NCI-H1436 treated with DMSO at 0.1 percent for 48 hours (cell line): ENCODE results near the gene PEX10.

Experiments used
- DNase-seq: peaks from one replicate; lab custom pipeline; 2025; lab: John Stamatoyannopoulos, UW

The PEX10 gene

DNA sequence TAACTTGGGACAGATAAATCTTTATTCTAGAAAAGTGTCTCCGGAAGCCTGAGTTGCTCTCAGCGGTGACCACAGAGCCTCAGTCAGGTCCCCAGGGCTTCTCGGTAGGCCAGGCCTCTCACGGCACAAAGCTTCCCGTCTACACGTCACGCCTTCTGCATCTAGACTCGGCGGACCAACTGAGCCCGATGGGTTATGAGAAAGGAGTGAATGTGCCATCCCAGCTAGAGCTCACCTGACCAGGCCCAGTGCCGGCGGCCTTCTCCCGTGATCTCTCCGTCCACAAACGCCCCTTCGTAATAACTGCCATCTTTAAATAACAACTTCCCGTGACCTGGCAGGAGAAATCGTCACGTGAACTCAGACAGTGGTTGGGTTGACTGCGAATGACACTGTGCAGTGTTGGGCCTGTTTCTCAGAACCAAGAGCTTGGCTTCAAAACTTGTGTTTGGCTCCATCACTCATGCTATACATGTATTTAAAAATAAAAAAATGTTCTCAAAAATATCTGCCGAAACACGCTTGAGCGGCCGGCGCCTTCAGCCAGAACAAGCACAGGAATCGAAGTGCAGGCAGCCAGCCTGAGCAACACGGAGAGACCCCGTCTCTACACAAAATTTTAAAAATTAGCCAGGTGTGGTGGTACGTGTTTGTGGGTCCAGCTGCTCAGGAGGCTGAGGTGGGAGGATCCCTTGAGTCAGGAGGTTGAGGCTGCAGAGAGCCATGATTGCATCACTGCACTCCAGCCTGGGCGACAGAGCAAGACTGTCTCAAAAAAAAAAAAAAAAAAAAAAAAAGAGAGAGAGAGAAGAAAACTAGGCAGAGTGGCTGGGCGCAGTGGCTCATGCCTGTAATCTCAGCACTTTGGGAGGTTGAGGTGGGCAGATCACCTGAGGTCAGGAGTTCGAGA is 24.1 kb downstream of the PEX10 start:
- no peak for DNase-seq

DNA sequence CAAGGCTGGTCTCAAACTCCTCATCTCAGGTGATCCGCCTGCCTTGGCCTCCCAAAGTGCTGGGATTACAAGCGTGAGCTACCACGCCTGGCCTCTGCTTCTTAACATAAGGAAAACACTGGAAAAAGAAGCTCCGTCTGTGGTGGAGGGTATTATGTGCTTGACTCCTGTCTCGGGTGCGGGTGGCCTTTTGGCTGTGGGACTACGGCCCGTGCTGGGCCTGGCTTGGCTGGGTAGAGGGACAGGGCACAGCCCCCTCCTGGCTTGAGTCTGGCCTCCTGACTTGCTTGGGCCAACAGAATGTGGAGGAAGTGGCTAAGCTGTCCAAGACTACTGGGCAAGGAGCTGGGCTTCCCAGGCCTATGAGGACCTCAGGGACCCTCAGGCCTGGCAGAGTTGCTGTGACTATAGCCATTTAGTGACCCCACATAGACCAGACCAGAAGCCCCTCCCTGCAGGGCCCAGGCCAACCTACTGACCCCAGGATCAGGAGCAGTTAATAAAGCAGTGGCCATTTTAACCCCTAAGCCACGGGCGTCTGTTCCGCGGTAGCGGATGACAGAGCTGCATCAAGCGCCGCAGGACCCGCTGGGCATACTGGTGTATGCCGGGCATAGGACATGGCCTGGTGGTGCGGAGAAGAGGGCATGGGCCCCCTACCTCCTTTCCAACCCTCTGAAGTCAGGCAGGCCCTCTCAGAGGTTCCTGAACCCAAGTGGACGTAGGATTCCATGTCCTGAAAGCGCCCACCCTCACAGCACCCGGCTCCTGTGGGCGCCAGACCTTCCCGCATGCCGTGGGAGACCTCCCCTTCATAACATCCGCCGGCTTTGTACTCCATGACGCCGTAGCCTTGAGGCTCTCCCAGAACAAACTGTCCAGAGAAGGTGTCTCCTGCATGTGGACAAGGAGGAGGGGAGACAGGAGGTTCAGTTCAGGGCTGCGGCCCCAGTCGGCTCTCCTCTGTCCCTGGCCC is 25.4 kb downstream of the PEX10 start:
- DNase-seq = no peak

DNA sequence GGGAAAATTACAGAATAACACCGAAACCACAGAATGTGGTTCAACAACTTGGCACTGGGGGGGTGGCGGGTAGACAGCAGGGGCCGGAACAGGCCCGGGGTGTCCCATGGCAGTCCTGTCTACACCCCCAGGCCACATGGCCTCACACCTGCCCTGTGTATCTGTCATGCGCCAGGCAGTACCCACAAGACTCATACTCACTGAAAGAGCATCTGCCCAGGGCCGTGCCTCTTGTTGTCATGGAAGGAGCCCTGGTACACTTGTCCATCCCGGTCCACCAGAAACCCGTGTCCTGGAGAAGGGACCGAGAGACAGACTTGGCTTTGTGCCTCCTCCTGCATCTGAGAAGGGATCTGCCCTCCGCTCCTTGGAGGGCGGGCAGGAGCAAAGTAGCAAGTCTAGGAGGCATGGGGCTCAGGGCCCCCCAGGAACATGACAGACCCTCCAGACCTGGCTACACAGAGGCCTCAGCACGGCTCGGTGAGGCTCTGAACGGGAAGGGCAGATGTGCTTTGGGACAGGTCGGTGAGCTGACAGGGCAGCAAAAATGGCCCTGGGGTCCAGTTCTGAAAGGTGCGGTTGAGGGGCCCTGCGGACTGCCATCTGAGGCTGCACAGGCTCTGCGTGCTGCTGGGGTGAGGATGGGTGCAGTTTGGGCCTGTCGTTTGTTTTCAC is 26.6 kb downstream of the PEX10 start:
- no peak for DNase-seq

GRCh38 chr1:2384941-2385481 is 27.4 kb downstream of the PEX10 start:
- no peak for DNase-seq

DNA sequence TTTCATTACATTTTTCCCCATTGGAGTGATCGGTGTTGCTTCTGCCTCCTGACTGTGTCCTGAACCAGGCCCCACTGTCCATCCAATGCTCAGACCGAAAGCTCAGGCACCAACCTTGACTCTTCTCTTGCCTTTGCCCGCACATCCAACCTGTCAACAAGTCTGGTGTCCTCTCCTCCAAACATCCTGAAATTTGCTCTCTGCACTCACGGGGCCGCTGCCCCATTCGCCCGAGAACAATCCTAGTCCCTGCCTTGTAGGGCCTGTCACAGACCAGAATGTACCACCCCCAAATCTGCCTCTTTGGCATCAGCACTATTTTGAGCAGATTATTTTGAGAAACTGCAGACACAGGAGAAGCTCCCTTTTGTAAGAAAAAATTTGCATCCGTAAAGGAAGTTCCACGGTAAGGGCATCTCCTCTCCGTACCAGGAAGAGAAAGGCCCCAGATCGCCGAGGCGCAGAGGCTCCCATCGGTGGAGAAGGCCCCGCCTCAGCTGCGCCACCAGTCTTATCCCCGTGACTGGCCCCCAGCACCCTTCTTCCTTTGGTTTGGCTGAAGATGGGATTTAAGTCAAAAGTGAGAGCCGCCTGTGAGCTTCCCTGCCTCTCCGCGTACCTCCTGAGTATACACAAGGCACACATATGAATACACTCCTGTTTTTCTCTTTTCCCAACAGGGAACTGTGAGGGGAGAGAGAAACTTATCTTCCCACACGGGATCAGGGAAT is 28.1 kb downstream of the PEX10 start:
- no peak for DNase-seq

- DNase-seq = no peak
Observed at GRCh38 chr1:2383576-2383975, 28.8 kb downstream of the PEX10 start.

- DNase-seq = no peak
Observed at GRCh38 chr1:2382621-2383361, 29.6 kb downstream of the PEX10 start.

DNA sequence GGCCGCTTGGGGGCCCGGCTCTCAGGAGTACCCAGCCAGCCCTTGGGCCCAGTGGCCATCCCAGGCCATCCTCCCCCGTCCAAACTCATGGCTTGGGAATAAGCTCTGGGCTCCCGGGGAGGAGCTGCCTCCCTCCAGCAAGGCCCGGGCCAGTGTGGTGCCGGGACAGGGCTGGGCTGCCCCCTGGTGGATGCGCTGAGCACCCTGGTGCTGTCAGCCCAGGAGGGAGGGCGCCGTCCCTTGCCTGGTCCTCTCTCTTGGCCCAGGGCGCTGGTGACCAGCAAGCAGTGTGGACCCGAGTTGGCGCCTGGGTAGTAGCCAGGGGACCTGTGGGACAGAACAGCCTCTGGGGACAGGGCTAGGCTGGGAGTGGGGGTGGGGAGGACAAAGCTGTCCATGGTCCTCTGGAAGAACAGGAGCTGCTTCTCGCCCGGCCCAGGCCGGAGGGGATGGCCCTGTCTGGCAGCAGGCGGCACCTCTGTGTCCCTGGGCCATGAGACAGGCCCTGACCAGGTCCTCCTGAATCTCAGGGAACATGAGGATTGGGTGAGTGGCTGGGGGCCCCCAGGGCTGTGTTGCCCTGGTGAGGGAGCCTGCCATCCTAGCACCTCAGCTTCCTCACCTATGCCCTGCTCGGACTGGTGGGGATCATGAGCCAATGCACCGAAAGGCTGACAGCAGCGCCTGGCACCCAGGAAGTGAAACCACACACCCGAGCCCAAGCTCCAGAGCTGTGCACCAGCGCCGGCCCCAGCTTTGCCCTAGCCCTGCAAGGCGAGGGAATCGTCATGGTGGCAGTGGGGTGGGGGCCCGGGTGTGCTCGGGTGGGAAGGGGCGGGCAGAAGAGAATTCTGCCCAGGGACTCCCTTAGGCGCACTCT is 30.4 kb downstream of the PEX10 start:
- DNase-seq = no peak

DNA sequence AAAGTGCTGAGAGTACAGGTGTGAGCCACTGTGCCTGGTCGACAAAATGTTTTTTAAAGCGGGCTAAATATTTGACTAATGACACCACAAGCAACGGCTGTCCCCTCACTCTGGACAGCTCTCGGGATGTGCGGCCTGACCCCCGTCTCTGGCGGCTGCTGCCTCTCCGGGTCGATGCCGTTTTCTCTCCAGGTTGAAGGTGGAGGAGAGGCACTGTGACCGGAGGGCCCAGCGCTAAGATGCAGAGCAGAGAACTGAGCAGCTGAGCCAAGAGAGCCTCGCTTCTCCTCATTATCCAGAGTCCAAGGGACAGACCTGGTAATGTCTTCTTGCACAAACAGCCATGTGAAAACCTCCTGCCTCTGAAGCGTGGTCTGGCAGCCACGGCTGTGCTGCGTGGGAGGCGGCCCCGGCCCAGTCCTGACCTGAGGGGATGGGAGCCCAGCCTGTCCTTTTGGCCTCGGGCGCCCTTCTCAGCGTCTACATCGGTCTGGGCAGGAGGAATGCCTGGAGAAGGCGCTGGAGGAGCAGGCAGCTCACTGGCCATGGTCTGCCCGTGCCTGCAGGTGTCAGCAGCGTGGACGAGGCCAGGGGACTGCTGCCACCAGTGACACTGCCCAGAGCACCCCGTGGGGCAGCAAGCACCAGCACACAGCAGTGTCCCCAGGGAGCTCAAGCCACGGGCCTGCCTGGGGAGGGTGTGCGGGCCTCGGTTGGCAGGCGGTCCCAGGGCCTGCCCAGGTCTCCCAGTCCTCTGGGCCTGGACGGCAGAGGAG is 31.4 kb downstream of the PEX10 start:
- DNase-seq = no peak

DNA sequence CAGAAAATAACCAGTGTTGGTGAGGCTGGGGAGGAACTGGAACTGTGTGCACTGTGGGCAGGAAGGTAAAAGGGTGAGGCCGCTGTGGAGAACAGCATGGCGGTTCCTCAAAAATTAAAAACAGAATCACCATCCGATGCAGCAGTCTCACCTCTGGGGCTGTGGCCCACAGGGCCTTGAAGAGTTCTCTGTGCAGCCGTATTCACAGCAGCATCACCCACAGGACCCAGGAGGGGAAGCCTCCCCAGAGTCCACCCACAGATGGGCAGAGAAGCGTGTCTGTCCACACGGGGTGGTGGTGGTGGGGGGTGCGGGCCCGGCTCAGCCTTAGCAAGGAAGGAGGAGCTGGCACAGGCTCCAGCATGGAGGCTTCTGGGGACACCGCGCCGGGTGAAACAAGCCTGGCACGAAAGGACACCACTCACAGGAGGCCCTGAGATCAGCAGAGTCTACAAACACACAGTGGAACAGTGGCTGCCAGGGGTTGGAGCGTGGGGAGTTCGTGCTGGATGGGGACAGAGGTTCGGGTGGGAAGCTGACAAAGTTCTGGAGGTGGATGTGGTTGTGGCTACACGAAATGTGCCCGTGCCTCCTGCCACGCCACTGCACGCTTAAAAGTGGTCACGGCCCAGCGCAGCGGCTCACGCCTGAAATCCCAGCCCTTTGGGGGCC is 32.5 kb downstream of the PEX10 start:
- DNase-seq = no peak

DNA sequence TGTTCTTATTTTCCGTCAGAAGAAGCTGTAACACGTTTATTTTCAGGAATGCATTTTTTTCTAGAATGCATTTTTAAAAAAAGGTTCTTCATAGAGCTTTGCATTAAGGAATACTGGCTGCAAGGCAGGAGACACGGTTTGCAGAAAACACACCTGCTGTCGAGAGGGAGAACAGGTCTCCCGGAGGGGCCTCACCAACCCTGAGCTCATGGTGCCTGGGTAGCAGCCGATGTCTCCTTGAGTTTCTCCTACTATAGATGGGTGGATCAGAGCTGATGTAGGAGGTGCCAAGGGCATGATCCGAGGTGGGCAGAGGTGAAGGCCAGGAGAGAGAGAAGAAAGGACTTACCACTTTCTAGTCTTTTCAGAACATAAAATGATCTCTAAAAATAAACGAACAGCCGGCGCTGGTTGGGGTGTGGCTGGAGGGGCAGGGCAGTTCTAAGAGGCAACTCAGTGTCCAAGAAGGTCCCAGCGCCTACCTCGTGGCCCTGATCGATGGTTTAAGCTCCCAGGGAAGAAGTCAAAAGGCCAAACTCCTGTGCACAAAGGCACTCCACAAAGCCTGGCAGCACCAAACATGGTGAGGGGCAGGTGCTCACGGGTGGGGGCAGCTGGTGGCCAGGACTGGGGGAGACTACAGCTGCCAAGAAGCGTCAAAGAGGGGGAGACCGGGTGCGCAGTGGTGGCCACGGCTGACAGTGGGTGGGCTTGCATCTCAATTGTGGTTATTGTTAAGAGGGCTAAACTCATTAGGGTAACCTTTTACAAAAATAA is 33.2 kb downstream of the PEX10 start:
- DNase-seq = no peak

DNA sequence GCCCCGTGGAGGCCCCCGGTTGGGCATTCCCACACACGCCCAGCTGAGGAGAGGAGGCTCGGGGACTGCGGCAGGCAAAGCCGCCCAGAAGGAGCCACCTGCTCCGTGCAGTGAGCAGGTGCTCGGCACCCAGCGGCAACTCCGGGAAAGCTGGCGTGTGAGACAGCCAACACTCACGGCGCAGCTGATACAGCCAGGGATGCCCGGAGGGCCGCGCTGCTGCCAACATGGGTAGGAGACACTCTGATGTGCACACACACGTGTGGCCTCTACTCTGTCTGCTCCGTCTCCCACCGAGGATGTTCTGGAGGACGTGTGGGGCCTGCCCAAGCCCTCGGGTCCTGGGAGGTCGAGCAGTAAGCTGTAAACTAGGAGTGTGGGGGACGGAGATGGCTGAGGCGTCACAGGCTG is 33.9 kb downstream of the PEX10 start:
- DNase-seq = no peak

DNA sequence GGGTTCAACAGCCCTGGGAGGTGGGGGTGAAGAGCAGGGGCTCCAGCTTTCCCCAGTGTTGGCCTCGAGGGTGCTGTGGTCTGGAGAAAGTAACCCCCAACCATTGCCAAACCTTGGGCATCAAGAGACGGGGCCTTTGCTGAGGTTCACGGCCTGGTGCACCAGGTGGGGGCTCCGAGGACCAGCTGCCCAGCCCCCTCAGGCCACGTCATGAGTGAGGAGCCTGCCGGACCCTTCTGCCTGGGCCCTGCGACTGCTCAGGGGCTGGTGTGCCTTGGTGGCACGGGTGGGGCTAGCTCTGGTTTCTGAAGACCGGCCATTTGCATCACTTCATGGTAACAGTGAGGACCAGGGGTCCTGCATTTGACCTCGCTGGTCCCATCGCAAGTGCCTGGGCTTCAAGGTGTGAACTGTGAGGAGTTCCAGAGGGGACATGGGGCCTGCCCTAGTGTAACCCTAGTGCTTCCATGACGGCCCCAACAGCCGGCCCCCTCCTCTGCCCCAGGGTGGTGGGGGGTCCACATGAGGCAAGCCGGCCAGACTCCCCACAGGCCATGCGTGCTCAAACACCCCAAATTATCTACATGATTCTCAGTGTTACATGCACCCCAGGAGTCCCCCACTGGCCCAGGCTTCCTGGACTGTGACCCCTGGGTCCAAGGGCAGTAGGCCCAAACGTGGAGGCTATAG is 34.5 kb downstream of the PEX10 start:
- no peak for DNase-seq

- DNase-seq = no peak
Observed at GRCh38 chr1:2376931-2377672, 35.3 kb downstream of the PEX10 start.

DNA sequence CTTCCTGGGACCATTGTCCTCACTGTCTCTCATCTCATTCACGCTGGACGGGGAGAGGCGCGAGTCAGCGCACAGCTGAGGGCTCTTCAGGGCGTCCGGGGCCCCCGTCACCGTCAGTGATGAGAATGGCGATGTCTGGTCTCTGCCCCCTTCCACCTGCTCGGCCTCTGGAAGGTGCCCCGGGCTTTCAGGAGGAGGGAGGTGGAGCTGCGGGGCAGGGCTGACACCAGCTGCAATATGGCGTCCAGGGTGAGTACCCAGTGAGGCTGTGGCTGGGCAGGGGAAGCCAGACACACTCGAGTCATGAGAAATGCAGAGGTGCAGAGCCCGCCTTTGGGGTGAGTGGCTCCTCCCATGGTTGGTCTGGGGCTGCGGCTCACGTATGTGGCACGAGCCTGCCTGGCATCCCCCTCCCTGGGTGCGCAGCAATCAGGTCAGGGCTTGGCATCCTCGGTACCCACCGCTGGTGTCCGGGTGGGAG is 36.1 kb downstream of the PEX10 start:
- DNase-seq = no peak

GRCh38 chr1:2375923-2376260 is 36.5 kb downstream of the PEX10 start:
- no peak for DNase-seq
